Erythroblast (primary cell): Measurements from ENCODE around the gene ALG12.

Source experiments
- GATA1 ChIP-seq: IDR thresholded peaks from 2 replicates; pipeline ENCODE4 v1.6.1; 2011; ENCODE audit warnings: low read depth, mild to moderate bottlenecking, control low read depth, low read length, moderate library complexity
- POLR2A ChIP-seq: IDR thresholded peaks from 2 replicates; pipeline ENCODE4 v1.6.1; 2011; ENCODE audit warnings: mild to moderate bottlenecking, low read length

DNA sequence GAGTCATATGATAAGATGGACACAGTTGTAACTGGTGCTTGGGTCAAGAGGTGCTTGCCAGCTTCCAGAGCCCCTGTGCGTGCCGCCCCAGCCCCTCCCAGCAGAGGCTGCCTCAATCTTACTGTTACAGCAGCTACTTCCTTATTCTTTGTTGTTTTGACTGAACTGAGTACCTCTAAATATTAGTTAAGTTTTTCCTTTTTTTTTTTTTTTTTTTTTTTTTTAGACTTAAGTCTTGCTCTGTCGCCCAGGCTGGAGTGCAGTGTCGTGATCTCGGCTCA lies 55.8 kb downstream of the ALG12 start:
- TF ChIP-seq POLR2A: no peak
- no peak for TF ChIP-seq GATA1
